Panc1 (cell line): ENCODE data around the gene PROM1. TPM values are rescaled to one million over a fixed set of nuclear protein-coding genes. Genes with fewer than 3 reads are reported as not detected.

Experiments used
- ATAC-seq: fragments of 200-7000 bp; cut with Tn5 transposase; 2 replicates; pipeline ENCODE4 v1.9.1; 2020; ENCODE audit warnings: mild to moderate bottlenecking, moderate library complexity
- BruUV-seq: library from RNA; stranded (reverse); fragments of 400-500 nt; replicated peaks from 2 replicates; lab custom pipeline; 2021; lab: Mats Ljungman, UMichigan
- CTCF ChIA-PET: fragments of 300-600 bp; sonication (Branson Sonifier 250); formaldehyde crosslinking; loops from one replicate; lab custom pipeline; 2022; ENCODE audit warnings: antibody characterized with exemption; lab: Charles Lee
- POLR2A ChIA-PET: fragments of 300-600 bp; sonication (Branson Sonifier 250); formaldehyde crosslinking; loops from one replicate; lab custom pipeline; 2022; ENCODE audit warnings: antibody characterized with exemption; lab: Charles Lee
- DNase-seq: peaks from one replicate; pipeline ENCODE4 v3.0.0-alpha.2; 2010; ENCODE audit warnings: low read depth, low spot score
- H3K27ac ChIP-seq: 2 replicates; pipeline ENCODE4 v1.5.1; 2011; ENCODE audit warnings: mild to moderate bottlenecking, low read length, inconsistent platforms
- H3K27me3 ChIP-seq: fragments of 200-500 bp; sonication (Bioruptor generic); 2 replicates; pipeline ENCODE4 v1.6.0; 2014; ENCODE audit warnings: low read length, inconsistent platforms; ENCODE audit not compliant: control insufficient read depth, insufficient read depth
- H3K36me3 ChIP-seq: fragments of 200-500 bp; sonication (Bioruptor generic); 2 replicates; pipeline ENCODE4 v1.5.1; 2014; ENCODE audit warnings: inconsistent platforms, mild to moderate bottlenecking, low read length, moderate library complexity; ENCODE audit not compliant: control insufficient read depth, insufficient read depth
- H3K4me1 ChIP-seq: 2 replicates; pipeline ENCODE4 v1.5.1; 2011; ENCODE audit warnings: inconsistent platforms, mild to moderate bottlenecking, low read length, moderate library complexity; ENCODE audit not compliant: control insufficient read depth, insufficient read depth
- H3K4me3 ChIP-seq, 2 experiments: 2 replicates each; pipeline ENCODE4 v1.5.1; 2011 to 2012; ENCODE audit warnings: low read depth in 2 of 2, low read length in 2 of 2, mild to moderate bottlenecking in 2 of 2, inconsistent platforms in 1 of 2, moderate library complexity in 1 of 2
- H3K9me3 ChIP-seq: fragments of 200-500 bp; sonication (Bioruptor generic); 2 replicates; pipeline ENCODE4 v1.5.1; 2014; ENCODE audit warnings: low read depth, mild to moderate bottlenecking, inconsistent platforms, low read length, moderate library complexity; ENCODE audit not compliant: control insufficient read depth, insufficient read depth
- POLR2AphosphoS5 ChIP-seq: IDR thresholded peaks from 2 replicates; pipeline ENCODE4 v1.6.1; 2012; ENCODE audit warnings: mild to moderate bottlenecking, low read depth, low read length, moderate library complexity
- REST ChIP-seq, 2 experiments: IDR thresholded peaks; 2 replicates each; pipeline ENCODE4 v1.6.1; 2011 to 2012; ENCODE audit warnings: low read depth in 2 of 2, control low read depth in 1 of 2, low read length in 1 of 2, mild to moderate bottlenecking in 1 of 2, moderate library complexity in 1 of 2; ENCODE audit not compliant: insufficient read depth in 1 of 2
- SIN3A ChIP-seq: IDR thresholded peaks from 2 replicates; pipeline ENCODE4 v1.6.1; 2012; ENCODE audit warnings: low read depth, mild to moderate bottlenecking, low read length, moderate library complexity, borderline replicate concordance; ENCODE audit not compliant: insufficient read depth
- TCF7L2 ChIP-seq: IDR thresholded peaks from 2 replicates; pipeline ENCODE4 v1.6.1; 2011; ENCODE audit warnings: mild to moderate bottlenecking, low read depth, low read length, inconsistent platforms
- in situ Hi-C: cut with HindIII; loops from 2 replicates; pipeline ENCODE4 v1.10.0; 2016; ENCODE audit warnings: low sequenced_read_pairs, low pct_unique_long_range_greater_than_20kb
- intact Hi-C: fragments of 100-400 bp; cut with micrococcal nuclease; formaldehyde crosslinking; loops from one replicate; pipeline ENCODE4 v1.10.0; 2022; ENCODE audit not compliant: unreplicated experiment
- total RNA-seq: library from RNA; stranded (reverse); gene quantifications from one replicate; pipeline ENCODE4 v1.2.1, GENCODE V29; 2021; ENCODE audit not compliant: unreplicated experiment
- TF ChIP-seq, protein P1 (sequence below): fragments of 450-650 bp; IDR thresholded peaks from 2 replicates; pipeline ENCODE4 v1.5.1; 2017; ENCODE audit warnings: mild to moderate bottlenecking

PROM1 gene
- total RNA-seq, 1 experiment from 2014 or later, result 0.18 TPM

- Histone ChIP-seq H3K4me1 (no peaks in the 10 kb centered on the region), H3K27me3 (no peaks in the 10 kb centered on the region), H3K4me3 (no peak overlapping the region), H3K9me3 (no peaks in the 10 kb centered on the region), H3K36me3 (no peaks in the 10 kb centered on the region), H3K27ac (no peak overlapping the region)
- BruUV-seq, result no TSS peak
- no peak for TF ChIP-seq REST (IDR thresholded peaks at IDR 0.05; ENCODE audit: insufficient read depth in 1 of 2, low read depth in 2 of 2, low read length in 1 of 2)
- no peak for TF ChIP-seq SIN3A
- TF ChIP-seq, protein P1, sequence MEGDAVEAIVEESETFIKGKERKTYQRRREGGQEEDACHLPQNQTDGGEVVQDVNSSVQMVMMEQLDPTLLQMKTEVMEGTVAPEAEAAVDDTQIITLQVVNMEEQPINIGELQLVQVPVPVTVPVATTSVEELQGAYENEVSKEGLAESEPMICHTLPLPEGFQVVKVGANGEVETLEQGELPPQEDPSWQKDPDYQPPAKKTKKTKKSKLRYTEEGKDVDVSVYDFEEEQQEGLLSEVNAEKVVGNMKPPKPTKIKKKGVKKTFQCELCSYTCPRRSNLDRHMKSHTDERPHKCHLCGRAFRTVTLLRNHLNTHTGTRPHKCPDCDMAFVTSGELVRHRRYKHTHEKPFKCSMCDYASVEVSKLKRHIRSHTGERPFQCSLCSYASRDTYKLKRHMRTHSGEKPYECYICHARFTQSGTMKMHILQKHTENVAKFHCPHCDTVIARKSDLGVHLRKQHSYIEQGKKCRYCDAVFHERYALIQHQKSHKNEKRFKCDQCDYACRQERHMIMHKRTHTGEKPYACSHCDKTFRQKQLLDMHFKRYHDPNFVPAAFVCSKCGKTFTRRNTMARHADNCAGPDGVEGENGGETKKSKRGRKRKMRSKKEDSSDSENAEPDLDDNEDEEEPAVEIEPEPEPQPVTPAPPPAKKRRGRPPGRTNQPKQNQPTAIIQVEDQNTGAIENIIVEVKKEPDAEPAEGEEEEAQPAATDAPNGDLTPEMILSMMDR, result no peak
- no peak for TF ChIP-seq POLR2AphosphoS5
- no peak for TF ChIP-seq TCF7L2
- DNase-seq, result no peak
- intact Hi-C loops (no loop called here), in situ Hi-C loops (no loop called here)
- ATAC-seq, result no peak
- ChIA-PET CTCF (no interaction called here), POLR2A (no interaction called here)
Observed at GRCh38 chr4:15989424-15989823, 94.4 kb downstream of the PROM1 start.

- no TSS peak for BruUV-seq
- in situ Hi-C loops, result no loop called here
Observed at GRCh38 chr4:15988222-15988621, 95.6 kb downstream of the PROM1 start.

More at GRCh38 chr4:15988222-15988621, 95.6 kb downstream of the PROM1 start:
- Histone ChIP-seq H3K9me3 (no peaks in the 10 kb centered on the region), H3K27me3 (no peaks in the 10 kb centered on the region), H3K27ac (no peak overlapping the region), H3K4me1 (no peaks in the 10 kb centered on the region), H3K36me3 (no peaks in the 10 kb centered on the region), H3K4me3 (no peak overlapping the region)
- ATAC-seq (no peak), DNase-seq (no peak)
- intact Hi-C loops, result no loop called here
- TF ChIP-seq POLR2AphosphoS5 (no peak), SIN3A (no peak), REST (IDR thresholded peaks at IDR 0.05; ENCODE audit: insufficient read depth in 1 of 2, low read depth in 2 of 2, low read length in 1 of 2) (no peak), TCF7L2 (no peak)
- TF ChIP-seq, protein P1, result no peak
- ChIA-PET CTCF (no interaction called here), POLR2A (no interaction called here)
